Heart right ventricle (tissue), 16 donors: ENCODE measurements around the gene ERBB4. TPM values are rescaled to one million over a fixed set of nuclear protein-coding genes. Genes with fewer than 3 reads are reported as not detected.

Source experiments
- ATAC-seq, 8 donors: fragments of 200-7000 bp; cut with Tn5 transposase; one replicate each; pipeline ENCODE4 v1.9.1; 2020; ENCODE audit warnings: mild to moderate bottlenecking in 8 of 8, moderate library complexity in 8 of 8, moderate number of reproducible peaks in 1 of 8
- DNase-seq, 2 donors: peaks; one replicate each; pipeline ENCODE4 v3.0.0-alpha.2; 2020
- H3K27ac ChIP-seq, 10 donors: fragments of 200-600 bp; sonication (generic) in 2 of 10; one replicate each; pipeline versions ENCODE4 v1.5.0 to v1.8.0; 2020 to 2022; ENCODE audit warnings: mild to moderate bottlenecking in 3 of 10
- H3K27me3 ChIP-seq, 7 donors: fragments of 200-600 bp; one replicate each; pipeline ENCODE4 v1.8.0; 2021 to 2022; ENCODE audit warnings: mild to moderate bottlenecking in 2 of 7
- H3K36me3 ChIP-seq, 9 donors: fragments of 200-600 bp; sonication (generic) in 1 of 9; one replicate each; pipeline versions ENCODE4 v1.5.0 to v1.8.0; 2020 to 2022; ENCODE audit warnings: mild to moderate bottlenecking in 2 of 9
- H3K4me1 ChIP-seq, 9 donors: fragments of 200-600 bp; sonication (generic) in 1 of 9; one replicate each; pipeline versions ENCODE4 v1.5.0 to v1.8.0; 2020 to 2022; ENCODE audit warnings: mild to moderate bottlenecking in 4 of 9
- H3K4me3 ChIP-seq, 10 donors: fragments of 200-600 bp; sonication (generic) in 2 of 10; one replicate each; pipeline versions ENCODE4 v1.5.0 to v1.8.0; 2020 to 2022; ENCODE audit warnings: mild to moderate bottlenecking in 7 of 10, moderate library complexity in 2 of 10
- H3K9me3 ChIP-seq, 11 donors: fragments of 200-600 bp in 10 of 11; sonication (generic) in 2 of 11; one replicate each; pipeline versions ENCODE4 v1.5.0 to v1.8.0; 2013 to 2022; ENCODE audit warnings: mild to moderate bottlenecking in 2 of 11, control low read depth in 1 of 11, moderate library complexity in 1 of 11
- CTCF ChIP-seq, 9 donors: fragments of 200-600 bp; sonication (generic) in 2 of 9; IDR thresholded peaks; one replicate each; pipeline versions ENCODE4 v1.5.0 to v1.8.0; 2021 to 2022; ENCODE audit warnings: antibody characterized with exemption in 9 of 9, mild to moderate bottlenecking in 5 of 9, moderate library complexity in 1 of 9
- WGBS, 2 donors: extraction: QIAGEN DNeasy Blood & Tissue Kit; methylation state at CpG; one replicate each; pipeline ENCODE4 v1.1.7; 2013; ENCODE audit warnings: inconsistent platforms in 1 of 2; 5-methylcytosine and 5-hydroxymethylcytosine counted together
- intact Hi-C, 10 donors: fragments of 100-400 bp; cut with DNase I; formaldehyde crosslinking; loops; one replicate each; pipeline versions ENCODE4 v1.11.1 to v1.14.2; 2022
- polyA plus RNA-seq, 2 donors: library from polyadenylated mRNA; stranded (reverse); fragments of 200-250 nt; gene quantifications; one replicate each; pipeline ENCODE4 v1.2.3, GENCODE V29; 2013
- total RNA-seq, 10 donors: library from RNA; stranded (reverse); fragmentation: NEBNext Ultra II Directional in 3 of 10; extraction: Animal tissue kit (Norgen Biotek cat#: 25700) in 3 of 10; gene quantifications; one replicate each; pipeline versions ENCODE4 v1.2.1 to v1.2.4, GENCODE V29; 2021 to 2023
- donor health status: Arrhythmogenic right ventricular cardiomyopathy.
- donor health status: ischemic (EF 13 %, LVEDD 7.1; RV severe dilation, severe dysfunction).
- donor health status: healthy with polysubstance abuse.
- donor health status: DM: no; HTN: yes; CAD: no.
- donor health status: DM: no; HTN: no; CAD: no.
- donor health status: ischemic (EF 25% LVEDD 6.9; RV normal size, moderate dysfunction).
- donor health status: ischemic (EF 25% LVEDD 5.7; RV mildly dilated, moderate dysfunction).
- donor health status: healthy.
- donor health status: DM: yes; HTN: yes; CAD: no.
- donor health status: Ischemic cardiomyopathy.
- donor health status: ischemic (EF 35%, LVEDD 5.7; RV mildly dilated, moderate dysfunction).
- donor health status: nonischemic (EF 11% LVEDD 7.7; RV severe dilation, severe dysfunction).
- donor health status: DM: yes; HTN: yes; CAD: no.
- donor health status: PGD.
- donor health status: ischemic (EF 29% LVEDD 5.4; RV normal size, mild dysfunction).
- donor health status: nonischemic (EF 23%, LVEDD 6.1; RV moderate dilation, normal function).

ERBB4 gene
- total and polyA plus RNA-seq, 12 donors = 1.2 to 24.6 (median 16.1) TPM

DNA sequence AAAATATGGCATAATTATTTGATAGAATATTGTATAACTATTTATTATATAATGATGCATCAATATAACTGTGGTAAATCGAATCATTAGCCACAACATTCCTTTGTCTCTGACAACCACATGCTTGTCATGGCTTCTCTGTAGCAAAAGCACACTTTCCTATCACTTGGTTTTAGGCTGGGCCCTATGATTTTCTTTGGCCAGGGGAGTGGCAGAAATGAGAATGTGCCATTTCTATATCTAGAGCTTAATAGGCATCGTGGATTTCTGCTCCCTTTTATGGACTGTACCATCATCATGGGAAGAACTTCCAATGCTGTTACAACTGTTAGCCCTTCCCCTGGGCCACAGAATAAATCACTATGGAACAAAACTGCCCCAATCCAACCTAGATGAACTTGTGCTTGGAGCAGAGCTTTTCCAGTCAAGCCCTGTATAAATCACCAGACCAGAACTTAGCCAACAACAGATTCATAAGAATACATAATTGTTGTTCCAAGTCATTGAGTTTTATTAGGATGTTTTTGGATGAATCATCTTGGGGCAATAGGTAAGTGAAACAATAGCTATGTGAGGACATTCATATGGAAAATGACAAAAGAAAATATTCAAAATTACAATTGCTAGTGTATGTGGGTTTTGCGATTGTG is 715.8 kb downstream of the ERBB4 start:
- no peak for ATAC-seq
- 69 to 71% methylated on average over 3 of the region's 3 CpGs for WGBS, 2 donors
- Histone ChIP-seq H3K27me3 (no peaks in the 10 kb centered on the region), H3K4me1 (no peaks in the 10 kb centered on the region), H3K4me3 (no peak overlapping the region), H3K9me3 (peaks cover 0 to 17% (median 0%) of the 10 kb centered on the region in 11 donors), H3K36me3 (no peaks in the 10 kb centered on the region), H3K27ac (no peak overlapping the region)
- no peak for TF ChIP-seq CTCF (IDR thresholded peaks at IDR 0.05)
- intact Hi-C loops = no loop called here
- no peak for DNase-seq

DNA sequence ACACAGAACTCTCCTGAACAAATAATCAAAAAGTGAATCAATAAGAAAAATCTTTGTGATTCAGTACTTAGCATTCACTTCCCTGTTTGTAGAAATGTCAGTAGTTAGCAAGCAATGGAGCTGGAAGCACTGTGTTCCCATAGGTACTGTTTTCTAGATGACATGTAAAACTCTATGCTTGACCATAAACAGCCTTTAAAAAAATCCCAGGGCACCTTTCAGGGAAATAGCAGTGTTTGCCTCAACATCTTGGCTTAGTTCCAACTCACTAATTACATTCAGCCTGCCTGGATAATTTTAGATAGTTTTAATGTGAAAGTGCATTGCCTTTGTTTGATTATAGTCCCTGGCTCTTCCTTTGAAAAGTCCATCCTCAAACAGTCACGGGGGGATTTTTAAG is 721.8 kb downstream of the ERBB4 start:
- H3K27me3 ChIP-seq = no peaks in the 10 kb centered on the region
- TF ChIP-seq CTCF (IDR thresholded peaks at IDR 0.05) = no peak
- no peak overlapping the region for H3K27ac ChIP-seq
- ATAC-seq = no peak
- DNase-seq = no peak
- intact Hi-C loops = no loop called here
- H3K9me3 ChIP-seq = peaks cover 0 to 14% (median 0%) of the 10 kb centered on the region in 11 donors
- H3K36me3 ChIP-seq = no peaks in the 10 kb centered on the region
- WGBS, 2 donors = 63 to 77% methylated on average over 1 of the region's 1 CpG
- H3K4me3 ChIP-seq = no peak overlapping the region
- H3K4me1 ChIP-seq = no peaks in the 10 kb centered on the region

GRCh38 chr2:211812587-211812986 is 726.0 kb downstream of the ERBB4 start:
- 61 to 67% methylated on average over 4 of the region's 4 CpGs for WGBS, 2 donors
- Histone ChIP-seq H3K36me3 (no peaks in the 10 kb centered on the region), H3K4me3 (no peak overlapping the region), H3K9me3 (peaks cover 0 to 6% (median 0%) of the 10 kb centered on the region in 11 donors), H3K27me3 (no peaks in the 10 kb centered on the region), H3K4me1 (no peaks in the 10 kb centered on the region), H3K27ac (no peak overlapping the region)
- intact Hi-C loops = no loop called here
- no peak for DNase-seq
- no peak for TF ChIP-seq CTCF (IDR thresholded peaks at IDR 0.05)
- ATAC-seq = no peak

DNA sequence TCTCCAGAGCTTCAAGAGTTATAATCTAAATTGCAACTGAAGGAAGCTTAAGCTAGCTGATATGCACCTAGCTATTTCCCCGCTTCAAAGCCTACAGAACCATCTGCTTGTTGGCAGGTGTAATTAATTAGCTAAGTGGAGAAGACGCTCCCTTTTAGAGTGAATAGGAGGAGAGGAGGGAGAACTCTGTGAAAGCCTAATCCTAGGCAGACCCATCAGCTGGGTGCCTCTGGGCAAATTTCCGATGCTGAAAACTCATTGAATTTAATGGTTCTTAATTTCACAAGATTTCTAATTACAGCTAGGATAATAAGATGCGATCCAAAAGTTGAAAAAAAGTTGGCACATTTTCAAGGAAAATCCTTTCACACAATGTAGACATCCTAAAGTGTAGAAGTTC is 735.9 kb downstream of the ERBB4 start:
- Histone ChIP-seq H3K9me3 (no peaks in the 10 kb centered on the region), H3K27ac (no peak overlapping the region), H3K4me3 (no peak overlapping the region), H3K36me3 (no peaks in the 10 kb centered on the region), H3K27me3 (no peaks in the 10 kb centered on the region), H3K4me1 (no peaks in the 10 kb centered on the region)
- no peak for DNase-seq
- intact Hi-C loops = no loop called here
- ATAC-seq = no peak
- no peak for TF ChIP-seq CTCF (IDR thresholded peaks at IDR 0.05)
- 75% methylated on average over 4 of the region's 4 CpGs for WGBS, 2 donors
